NB4 (cell line): ENCODE results near the gene RAD51AP2.

ENCODE experiments used
- CTCF ChIP-seq: IDR thresholded peaks from one replicate; pipeline ENCODE4 v1.5.1; 2012; ENCODE audit warnings: low read depth, low read length
- MYC ChIP-seq: IDR thresholded peaks from 2 replicates; pipeline ENCODE4 v1.6.1; 2011; ENCODE audit warnings: low read depth, low read length
- POLR2A ChIP-seq: IDR thresholded peaks from 2 replicates; pipeline ENCODE4 v1.6.1; 2011; ENCODE audit warnings: mild to moderate bottlenecking; ENCODE audit not compliant: insufficient read length; ENCODE audit errors: extremely low read depth

GRCh38 chr2:17542471-17542870 is 24.2 kb upstream of the RAD51AP2 start:
- TF ChIP-seq POLR2A (no peak), CTCF (no peak), MYC (no peak)
